ENCODE measurements around the gene CEMIP2.
"Not testable (repeated sequence)": the region's sequence is repeated elsewhere in the genome, so short reads cannot be mapped to it uniquely, and the experiment has no call there.

GRCh38 chr9:71691576-71691975, 76.7 kb downstream of the CEMIP2 start:
- not testable (repeated sequence) for TF ChIP-seq PRDM4 (CRISPR knock-in tag; IDR thresholded peaks at IDR 0.05; ENCODE audit: borderline replicate concordance); POLR2A (IDR thresholded peaks at IDR 0.05; ENCODE audit: insufficient read depth in 1 of 2, low read depth in 2 of 2, low read length in 2 of 2); BRF2 (CRISPR knock-in tag; IDR thresholded peaks at IDR 0.05); MYNN (CRISPR knock-in tag; IDR thresholded peaks at IDR 0.05; ENCODE audit: low read depth); TAF1 (CRISPR knock-in tag; IDR thresholded peaks at IDR 0.05); ZNF766 (CRISPR knock-in tag; IDR thresholded peaks at IDR 0.05; ENCODE audit: borderline replicate concordance); SP2 (CRISPR knock-in tag; IDR thresholded peaks at IDR 0.05); ASH2L (IDR thresholded peaks at IDR 0.05; ENCODE audit: insufficient read length, low read depth, low read length)
